Colonic mucosa (tissue), 4 donors: ENCODE measurements around the gene UBQLN1. TPM values are rescaled to one million over a fixed set of nuclear protein-coding genes. Genes with fewer than 3 reads are reported as not detected.

Experiments
- DNase-seq: peaks from one replicate; pipeline ENCODE4 v3.0.0-alpha.2; 2020
- H3K27ac ChIP-seq: fragments of 200-600 bp; one replicate; pipeline ENCODE4 v1.8.0; 2021
- H3K27me3 ChIP-seq: fragments of 200-600 bp; one replicate; pipeline ENCODE4 v1.8.0; 2021
- H3K36me3 ChIP-seq: fragments of 200-600 bp; one replicate; pipeline ENCODE4 v1.8.0; 2021
- H3K4me1 ChIP-seq: fragments of 200-600 bp; one replicate; pipeline ENCODE4 v1.8.0; 2021; ENCODE audit warnings: mild to moderate bottlenecking
- H3K4me3 ChIP-seq: fragments of 200-600 bp; one replicate; pipeline ENCODE4 v1.8.0; 2021
- H3K9ac ChIP-seq, 2 donors: one replicate each; pipeline ENCODE4 v1.7.0; 2013; ENCODE audit warnings: control low read depth in 2 of 2, low read depth in 2 of 2, low read length in 2 of 2
- H3K9me3 ChIP-seq: fragments of 200-600 bp; one replicate; pipeline ENCODE4 v1.8.0; 2021
- intact Hi-C: fragments of 100-400 bp; cut with DNase I; formaldehyde crosslinking; loops from one replicate; pipeline ENCODE4 v1.14.1; 2022
- total RNA-seq, 2 donors: library from RNA; stranded (reverse); fragmentation: NEBNext Ultra II Directional in 1 of 2; extraction: Animal tissue kit (Norgen Biotek cat#: 25700) in 1 of 2; gene quantifications; one replicate each; pipeline ENCODE4 v1.2.1, GENCODE V29; 2021
- TF ChIP-seq, protein P1 (sequence below): fragments of 200-600 bp; IDR thresholded peaks from one replicate; pipeline ENCODE4 v1.8.0; 2022; ENCODE audit warnings: antibody characterized with exemption, mild to moderate bottlenecking
- donor health status: healthy.
- donor health status: DM: no; HTN: no; CAD: no.
- donor health status: DM: no; HTN: no; CAD: no.

The UBQLN1 gene
- total RNA-seq, 2 donors from 2014 or later = 87.3 to 101 TPM

DNA sequence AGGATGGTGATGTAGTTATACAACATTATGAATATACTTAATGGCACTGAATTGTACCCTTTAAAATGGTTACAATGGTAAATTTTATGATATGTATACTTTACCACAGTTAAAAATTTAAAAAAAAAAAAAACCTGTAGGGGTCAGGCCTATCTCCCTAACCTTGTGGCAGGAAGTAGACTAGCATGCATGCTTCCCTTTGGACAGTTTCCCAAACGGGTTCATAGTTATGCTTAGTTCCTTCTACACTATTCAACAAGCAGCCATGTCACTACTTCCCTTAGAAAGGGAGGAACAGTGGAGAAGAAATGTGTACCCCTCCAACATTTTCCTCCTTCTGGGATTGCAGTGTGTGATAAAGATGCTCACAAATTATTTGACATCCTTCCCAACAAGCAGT, 52.3 kb downstream of the UBQLN1 start:
- DNase-seq = peak; percentile 28
- TF ChIP-seq, protein P1, sequence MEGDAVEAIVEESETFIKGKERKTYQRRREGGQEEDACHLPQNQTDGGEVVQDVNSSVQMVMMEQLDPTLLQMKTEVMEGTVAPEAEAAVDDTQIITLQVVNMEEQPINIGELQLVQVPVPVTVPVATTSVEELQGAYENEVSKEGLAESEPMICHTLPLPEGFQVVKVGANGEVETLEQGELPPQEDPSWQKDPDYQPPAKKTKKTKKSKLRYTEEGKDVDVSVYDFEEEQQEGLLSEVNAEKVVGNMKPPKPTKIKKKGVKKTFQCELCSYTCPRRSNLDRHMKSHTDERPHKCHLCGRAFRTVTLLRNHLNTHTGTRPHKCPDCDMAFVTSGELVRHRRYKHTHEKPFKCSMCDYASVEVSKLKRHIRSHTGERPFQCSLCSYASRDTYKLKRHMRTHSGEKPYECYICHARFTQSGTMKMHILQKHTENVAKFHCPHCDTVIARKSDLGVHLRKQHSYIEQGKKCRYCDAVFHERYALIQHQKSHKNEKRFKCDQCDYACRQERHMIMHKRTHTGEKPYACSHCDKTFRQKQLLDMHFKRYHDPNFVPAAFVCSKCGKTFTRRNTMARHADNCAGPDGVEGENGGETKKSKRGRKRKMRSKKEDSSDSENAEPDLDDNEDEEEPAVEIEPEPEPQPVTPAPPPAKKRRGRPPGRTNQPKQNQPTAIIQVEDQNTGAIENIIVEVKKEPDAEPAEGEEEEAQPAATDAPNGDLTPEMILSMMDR = no peak
- Histone ChIP-seq H3K36me3 (no peaks in the 10 kb centered on the region), H3K4me3 (no peak overlapping the region), H3K4me1 (no peaks in the 10 kb centered on the region), H3K9ac (no peak overlapping the region), H3K27me3 (no peaks in the 10 kb centered on the region), H3K27ac (no peak overlapping the region), H3K9me3 (no peaks in the 10 kb centered on the region)
- intact Hi-C loops = no loop called here

DNA sequence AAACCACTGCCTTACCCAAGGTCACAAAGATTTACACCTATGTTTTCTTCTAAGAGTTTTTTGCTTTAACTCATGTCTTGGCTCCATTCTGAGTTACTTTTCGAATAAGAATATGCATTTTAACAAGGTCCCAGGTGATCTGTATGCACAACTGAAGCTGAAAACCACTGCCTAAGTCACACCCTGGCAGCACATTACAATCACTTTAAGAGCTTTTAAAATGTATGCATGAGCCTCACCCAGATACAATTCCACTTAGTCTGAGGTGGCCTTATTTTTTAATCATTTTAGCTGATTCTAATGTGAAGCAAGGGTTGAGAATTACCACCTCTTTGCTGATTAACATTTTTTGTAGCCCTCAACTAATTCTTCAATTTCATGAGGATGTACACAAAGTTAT, 55.3 kb downstream of the UBQLN1 start:
- Histone ChIP-seq H3K4me1 (no peaks in the 10 kb centered on the region), H3K9ac (no peak overlapping the region), H3K36me3 (no peaks in the 10 kb centered on the region), H3K9me3 (no peaks in the 10 kb centered on the region), H3K27ac (no peak overlapping the region), H3K27me3 (no peaks in the 10 kb centered on the region), H3K4me3 (no peak overlapping the region)
- no peak for DNase-seq
- intact Hi-C loops = no loop called here
- TF ChIP-seq, protein P1 = no peak

DNA sequence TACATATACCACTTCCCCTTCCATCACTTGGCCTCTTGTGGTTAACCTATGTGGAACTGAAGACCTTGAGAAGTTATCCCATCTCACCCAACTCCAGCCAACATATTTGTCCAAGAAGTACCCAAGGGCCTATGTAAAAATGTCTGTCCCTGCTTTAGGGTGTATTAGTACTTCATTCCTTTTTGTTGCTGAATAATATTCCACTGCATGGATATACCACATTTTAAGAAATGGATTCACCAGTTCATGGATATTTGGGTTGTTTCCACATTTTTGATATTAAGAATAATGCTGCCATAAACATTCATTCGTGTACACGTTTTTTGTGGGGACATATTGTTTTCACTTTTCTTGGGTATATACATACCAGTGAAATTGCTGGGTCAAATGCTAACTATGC, 56.2 kb downstream of the UBQLN1 start:
- Histone ChIP-seq H3K27ac (no peak overlapping the region), H3K4me1 (no peaks in the 10 kb centered on the region), H3K36me3 (no peaks in the 10 kb centered on the region), H3K9me3 (no peaks in the 10 kb centered on the region), H3K4me3 (no peak overlapping the region), H3K9ac (no peak overlapping the region), H3K27me3 (no peaks in the 10 kb centered on the region)
- TF ChIP-seq, protein P1 = no peak
- intact Hi-C loops = no loop called here
- DNase-seq = no peak

DNA sequence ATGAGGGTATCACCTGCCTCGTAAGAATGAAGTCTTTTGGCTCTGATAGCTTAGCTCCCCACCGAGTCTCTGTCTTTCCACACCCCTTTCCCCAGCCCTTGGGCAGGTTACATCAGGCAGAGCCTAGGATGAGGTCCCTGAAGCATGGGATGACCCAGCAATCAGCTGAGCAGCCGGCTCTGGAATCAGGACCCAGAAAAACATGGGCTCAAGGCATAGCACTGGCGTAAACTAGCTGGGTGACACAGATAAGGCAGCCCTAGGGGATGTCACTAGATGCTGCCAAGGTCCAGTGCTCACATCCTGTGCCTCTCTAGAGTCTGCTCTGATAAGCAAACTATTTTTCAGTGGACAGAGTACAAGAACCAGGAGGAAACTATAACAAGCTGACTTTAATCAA, 58.2 kb downstream of the UBQLN1 start:
- Histone ChIP-seq H3K9me3 (no peaks in the 10 kb centered on the region), H3K27me3 (no peaks in the 10 kb centered on the region), H3K9ac (no peak overlapping the region), H3K4me1 (no peaks in the 10 kb centered on the region), H3K27ac (no peak overlapping the region), H3K36me3 (no peaks in the 10 kb centered on the region), H3K4me3 (no peak overlapping the region)
- no peak for DNase-seq
- TF ChIP-seq, protein P1 = no peak
- intact Hi-C loops = no loop called here

DNA sequence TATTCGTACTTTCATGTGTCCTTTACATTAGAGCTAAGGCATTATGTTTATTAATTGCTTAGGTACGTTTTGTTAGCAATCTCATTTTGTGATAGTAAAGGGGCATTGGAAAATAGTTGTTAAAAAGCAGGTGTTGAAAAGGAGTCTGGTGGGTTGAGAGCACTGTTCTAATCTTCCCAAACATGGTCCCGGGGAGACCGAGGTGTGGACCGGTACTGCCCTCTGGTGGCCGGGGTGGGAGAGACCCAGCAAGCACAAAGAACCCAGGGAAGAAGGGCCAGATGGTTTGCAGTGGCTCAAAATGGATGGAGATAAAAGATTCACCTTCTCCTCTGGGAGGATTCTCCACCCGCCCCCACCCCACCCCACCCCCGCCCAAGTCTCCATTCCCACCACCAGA, 58.7 kb downstream of the UBQLN1 start:
- Histone ChIP-seq H3K36me3 (no peaks in the 10 kb centered on the region), H3K4me3 (no peak overlapping the region), H3K9ac (no peak overlapping the region), H3K27ac (no peak overlapping the region), H3K27me3 (no peaks in the 10 kb centered on the region), H3K4me1 (no peaks in the 10 kb centered on the region), H3K9me3 (no peaks in the 10 kb centered on the region)
- TF ChIP-seq, protein P1 = peak; percentile 68
- DNase-seq = peak; percentile 74
- intact Hi-C loops = no loop called here
